GM19328 (cell line): ENCODE results near the gene ABCC4.
A peak's percentile ranks its signal among the peaks of the same experiment; 100 is the strongest.
"Not testable (repeated sequence)": the region's sequence is repeated elsewhere in the genome, so short reads cannot be mapped to it uniquely, and the experiment has no call there.

Experiments
- ATAC-seq: cut with Tn5 transposase; IDR thresholded peaks from one replicate; pipeline ENCODE4 v1.9.1; 2021; ENCODE audit warnings: mild to moderate bottlenecking, moderate library complexity; ENCODE audit not compliant: unreplicated experiment

The ABCC4 gene

DNA sequence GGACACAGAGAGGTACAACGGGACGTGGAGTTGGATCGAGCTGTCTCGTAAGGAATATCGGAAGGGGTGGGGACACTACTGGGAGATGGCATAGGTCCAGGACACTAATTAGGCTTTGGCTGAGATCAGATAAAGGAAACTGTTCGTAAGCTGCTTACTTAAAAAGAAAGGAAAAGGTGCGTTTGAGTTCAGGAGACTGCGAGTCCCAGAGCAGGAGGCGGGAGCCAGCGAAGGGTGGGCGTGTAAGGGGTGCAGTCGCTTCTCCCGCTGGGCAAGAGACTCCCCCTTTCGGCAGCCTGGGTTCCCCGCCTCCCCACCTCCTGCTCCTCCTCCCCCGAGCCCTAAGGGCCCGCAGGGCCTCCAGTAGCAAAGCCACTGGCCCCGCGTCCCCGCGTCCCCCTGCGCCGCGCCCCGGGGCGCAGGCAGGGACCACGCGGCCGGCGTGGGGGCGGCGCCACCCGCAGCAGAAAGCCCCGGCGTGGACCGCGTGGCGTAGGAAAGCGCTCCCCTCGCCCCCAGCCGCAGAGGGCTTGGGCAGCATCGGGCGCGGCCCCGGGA lies 547 bp downstream of the ABCC4 start:
- ATAC-seq: peak; percentile 47

DNA sequence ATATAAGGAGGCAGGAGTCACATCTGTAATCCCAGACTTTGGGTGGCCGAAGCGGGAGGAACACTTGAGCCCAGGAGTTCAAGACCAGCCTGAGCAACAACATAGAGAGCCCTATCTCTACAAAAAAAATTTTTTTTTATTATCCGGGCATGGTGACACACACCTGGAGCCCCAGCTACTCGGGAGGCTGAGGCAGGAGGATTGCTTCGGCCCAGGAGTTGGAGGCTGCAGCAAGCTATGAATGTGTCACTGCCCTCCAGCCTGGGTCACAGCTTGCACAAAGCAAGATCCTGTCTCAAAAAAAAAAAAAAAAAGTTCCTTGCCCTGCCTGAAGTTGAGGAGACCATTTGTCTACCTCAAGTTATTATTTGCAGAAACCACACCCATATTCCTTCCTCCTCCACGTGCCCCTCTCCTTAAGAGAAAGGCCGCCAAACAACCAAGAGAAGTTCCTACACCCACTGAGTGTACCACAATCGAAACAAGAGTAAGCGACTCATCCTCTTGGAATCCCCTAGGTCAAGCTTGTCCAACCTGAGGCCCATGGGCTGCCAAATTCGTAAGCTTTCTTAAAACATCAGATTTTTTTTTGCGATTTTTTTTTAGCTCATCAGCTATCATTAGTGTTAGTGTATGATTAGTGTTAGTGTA lies 2.2 kb downstream of the ABCC4 start:
- ATAC-seq: no peak

DNA sequence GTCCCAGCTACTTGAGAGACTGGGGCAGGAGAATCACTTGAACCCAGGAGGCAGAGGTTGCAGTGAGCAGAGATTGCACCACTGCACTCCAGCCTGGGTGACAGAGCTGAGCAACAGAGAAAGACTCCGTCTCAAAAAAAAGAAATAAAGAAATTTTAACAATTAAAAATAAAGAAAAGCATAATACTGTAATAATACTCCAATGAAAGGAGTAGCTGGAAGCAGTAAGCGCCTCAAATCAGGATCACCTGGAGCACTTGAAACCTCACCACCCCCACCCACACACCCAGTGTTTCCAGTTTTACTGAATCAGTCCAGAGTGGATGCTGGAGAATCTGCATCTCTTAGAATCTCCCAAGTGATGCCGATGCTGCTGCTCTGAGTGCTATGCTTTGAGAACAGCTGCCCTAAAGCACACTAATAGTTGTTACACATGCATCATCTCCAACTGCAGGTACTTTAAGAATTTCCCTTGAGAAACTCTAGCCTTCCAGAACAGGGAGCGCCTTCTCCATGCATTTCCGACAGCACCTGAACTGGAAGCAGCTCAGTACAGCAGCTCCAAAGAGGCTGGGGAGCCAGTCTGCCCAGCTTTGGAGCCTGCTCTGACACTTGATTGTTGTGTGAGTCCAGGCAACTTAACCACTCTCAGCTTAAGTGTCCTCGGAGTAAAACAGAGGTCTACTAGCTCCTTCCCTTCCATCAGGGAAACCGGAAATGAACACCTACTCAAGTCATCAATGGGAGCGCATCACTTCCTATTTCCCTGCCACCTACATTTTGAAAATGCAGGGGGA lies 2.9 kb downstream of the ABCC4 start:
- ATAC-seq: no peak

DNA sequence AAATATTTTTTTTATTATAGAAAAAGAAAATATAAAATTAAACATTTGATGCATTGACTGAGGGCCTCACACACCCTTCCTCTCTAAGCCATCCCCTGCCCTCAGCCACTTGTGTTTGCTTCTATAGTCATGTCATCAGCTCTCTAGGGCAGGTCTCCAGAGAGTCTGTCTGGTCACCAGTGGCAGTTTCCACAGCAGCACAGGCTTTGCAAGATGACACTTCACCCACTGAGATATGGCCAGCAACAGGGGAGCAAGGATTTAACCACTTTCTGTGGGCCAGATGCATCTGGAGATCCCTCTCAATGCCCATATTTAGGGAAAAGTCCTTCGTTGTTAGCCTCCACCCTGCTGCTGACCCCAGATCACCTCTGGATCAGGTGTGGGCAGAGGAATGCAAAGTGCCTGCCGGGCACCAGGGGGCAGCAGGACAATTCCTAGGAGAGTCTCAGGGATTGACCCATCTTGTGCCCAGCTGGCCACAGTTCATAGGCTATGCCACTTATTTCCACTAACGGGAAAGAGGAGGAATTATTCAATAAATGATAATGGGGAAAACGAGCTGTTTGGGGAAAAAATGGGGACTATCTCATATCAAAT lies 4.8 kb downstream of the ABCC4 start:
- ATAC-seq: no peak

DNA sequence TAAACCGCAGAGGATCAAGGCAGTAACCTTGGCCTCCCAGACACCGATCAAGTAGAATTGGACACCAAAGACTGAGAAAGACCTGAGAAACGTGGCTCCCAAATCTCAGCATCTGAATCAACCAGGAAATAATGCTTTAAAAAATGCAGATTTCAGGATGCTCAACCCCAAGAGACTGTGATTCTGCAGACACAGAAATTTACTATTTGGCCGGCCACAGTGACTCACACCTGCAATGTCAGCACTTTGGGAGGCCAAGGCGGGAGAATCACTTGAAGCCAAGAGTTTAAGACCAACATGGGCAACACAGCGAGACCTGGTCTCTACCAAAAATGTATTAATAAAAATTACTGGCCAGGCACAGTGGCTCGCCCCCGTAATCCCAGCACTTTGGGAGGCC lies 6.2 kb downstream of the ABCC4 start:
- no peak for ATAC-seq

DNA sequence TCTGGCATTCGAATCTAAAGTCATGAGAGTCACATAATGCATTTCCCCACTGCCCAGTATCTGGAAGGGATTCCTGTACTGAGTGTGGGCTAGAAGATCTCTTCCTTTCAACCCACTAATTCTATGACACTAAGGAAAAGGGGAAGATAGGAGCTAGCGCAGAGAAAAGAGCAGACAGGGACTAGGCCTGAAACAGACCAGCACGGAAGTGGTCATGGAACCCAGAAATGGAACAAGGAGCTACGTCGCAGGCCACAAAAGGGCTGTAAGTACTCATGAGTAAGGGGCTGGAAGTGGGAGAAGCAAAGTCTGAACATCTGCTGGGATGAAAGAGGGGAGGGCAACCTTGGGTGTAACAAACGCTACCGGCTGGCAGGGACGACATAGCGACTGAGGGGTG lies 8.6 kb downstream of the ABCC4 start:
- ATAC-seq: no peak

DNA sequence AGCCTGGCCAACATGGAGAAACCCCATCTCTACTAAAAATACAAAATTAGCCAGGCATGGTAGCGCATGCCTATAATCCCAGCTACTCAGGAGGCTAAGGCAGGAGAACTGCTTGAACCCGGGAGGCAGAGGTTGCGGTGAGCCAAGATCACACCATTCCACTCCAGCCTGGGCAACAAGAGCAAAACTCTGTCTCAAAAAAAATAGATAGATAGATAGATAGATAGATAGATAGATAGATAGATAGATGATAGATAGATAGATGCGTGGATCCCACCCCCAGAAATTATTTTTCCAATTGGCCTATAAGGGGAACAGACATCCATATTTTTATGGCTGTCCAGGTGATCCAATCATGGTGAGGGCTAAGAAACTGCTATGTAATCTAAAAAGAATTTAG lies 11.3 kb downstream of the ABCC4 start:
- ATAC-seq: not testable (repeated sequence)

DNA sequence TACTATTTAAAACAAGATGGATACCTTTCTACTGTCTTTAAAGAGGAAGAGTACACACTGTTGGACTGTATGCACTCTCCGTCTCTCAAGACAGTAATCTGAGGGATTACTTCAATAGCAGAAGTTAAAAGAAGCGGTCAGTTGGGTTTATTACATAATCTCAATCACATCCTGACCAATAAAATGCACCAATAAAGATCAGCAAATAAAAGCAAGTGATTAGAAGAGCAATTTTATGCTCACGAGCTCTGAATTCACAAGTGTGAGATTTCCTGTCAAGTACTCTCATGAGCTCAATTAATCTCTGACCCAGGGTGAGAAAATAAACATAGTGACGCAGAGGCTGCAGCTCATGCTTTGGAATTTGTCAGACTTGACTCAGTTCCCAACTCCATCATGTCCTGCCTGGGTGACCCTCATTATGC lies 12.2 kb downstream of the ABCC4 start:
- no peak for ATAC-seq

DNA sequence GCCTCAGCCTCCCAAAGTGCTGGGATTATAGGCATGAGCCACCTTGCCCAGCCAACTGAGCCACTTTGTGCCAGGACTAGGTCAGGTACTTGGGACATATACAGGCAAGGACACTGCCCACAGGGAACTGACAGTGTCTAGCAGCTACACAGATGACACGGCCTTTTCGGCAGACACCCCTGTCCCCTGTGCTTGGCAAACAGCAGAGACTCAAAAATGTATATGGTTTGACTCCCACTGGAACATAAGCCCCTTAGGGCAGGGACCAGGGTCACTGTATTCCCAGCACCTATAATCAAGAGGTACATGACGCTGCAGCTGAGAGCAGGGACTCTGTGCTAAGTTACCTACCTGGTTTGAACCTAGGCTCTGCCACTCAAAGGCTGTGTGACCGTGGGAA lies 16.8 kb downstream of the ABCC4 start:
- no peak for ATAC-seq

DNA sequence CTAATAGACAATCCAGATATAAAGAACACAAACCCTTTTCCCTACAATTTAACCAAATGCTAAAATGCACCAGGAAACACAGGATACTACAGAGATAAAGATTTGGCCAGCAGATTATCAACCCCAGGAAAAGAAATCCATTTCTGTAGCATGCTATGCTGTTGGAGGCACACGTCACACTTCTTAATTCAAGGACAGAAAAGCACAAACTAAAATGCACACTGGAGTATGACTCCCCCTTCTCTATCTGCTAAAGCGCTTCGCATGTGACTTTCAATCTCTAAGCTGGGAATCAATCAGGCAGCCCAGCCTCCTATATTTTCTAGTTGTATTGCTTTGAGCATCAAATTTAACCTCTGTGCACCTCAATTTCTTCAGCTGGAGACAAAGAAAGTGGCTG lies 22.2 kb downstream of the ABCC4 start:
- ATAC-seq: no peak

DNA sequence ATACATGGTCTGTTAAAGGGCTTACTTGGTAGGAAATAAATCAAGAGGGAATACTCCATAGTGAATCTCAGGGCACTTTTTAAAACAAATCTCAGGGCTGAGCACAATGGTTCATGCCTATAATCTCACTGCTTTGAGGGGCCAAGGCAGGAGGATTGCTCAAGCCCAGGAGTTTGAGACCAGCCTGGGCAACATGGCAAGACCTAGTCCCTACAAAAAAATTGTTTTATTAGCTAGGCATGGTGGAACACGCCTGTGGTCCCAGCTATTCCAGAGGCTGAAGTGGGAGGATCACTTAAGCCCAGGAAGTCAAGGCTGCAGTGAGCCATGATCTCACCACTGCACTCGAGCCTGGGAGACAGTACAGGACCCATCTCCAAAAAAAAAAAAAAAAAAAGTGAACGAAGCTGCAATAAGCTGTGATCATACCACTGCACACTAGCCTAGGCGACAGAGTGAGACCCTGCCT lies 25.2 kb downstream of the ABCC4 start:
- no peak for ATAC-seq

DNA sequence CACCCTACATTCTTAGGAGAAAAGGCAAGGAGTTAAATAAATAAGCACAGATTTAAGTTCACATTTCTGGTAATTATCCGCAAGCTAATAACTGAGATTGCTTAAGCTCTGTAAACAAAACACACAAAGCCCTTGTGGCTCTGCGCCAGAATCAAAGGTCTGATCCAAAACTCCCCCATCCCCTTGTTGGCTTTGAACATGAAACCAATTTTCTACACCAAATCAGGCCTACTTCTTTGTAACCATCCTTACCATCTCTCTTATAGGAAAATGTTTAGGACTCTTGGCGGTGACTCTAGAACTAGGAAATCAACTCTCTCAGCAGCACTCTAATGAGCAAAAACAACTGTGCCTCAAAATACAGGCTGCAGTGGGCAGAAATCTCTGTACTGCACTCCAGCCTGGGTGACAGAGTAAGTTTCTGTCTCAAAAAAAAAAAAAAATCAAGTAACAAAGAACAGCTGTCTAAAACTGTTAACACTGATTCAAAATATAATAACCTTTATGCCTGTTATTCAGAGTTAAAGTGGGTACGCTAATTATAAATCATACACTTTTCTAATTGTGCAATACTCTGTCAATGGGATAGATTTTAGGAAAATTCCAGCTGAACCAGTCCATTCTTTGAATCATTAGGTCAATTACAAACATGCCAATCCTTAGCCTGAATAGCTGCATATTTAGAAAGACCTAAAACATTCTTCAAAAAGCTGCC lies 25.8 kb downstream of the ABCC4 start:
- ATAC-seq: no peak

DNA sequence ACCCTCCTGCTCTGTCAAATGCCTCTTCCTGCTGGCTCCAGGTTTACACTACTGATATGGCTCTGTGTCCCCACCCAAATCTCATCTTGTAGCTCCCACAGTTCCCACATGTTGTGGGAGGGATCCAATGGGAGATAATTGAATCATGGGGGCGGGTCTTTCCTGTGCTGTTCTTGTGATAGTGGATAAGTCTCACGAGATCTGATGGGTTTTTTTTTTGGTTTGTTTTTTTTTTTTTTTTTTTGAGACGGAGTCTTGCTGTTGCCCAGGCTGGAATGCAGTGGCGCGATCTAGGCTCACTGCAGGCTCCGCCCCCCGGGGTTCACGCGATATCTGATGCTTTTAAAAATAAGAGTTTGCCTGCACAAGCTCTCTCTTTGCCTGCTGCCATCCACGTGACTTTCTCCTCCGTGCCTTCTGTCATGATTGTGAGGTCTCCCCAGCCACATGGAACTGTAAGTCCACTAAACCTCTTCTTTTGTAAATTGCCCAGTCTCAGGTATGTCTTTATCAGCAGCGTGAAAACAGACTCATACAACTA lies 27.6 kb downstream of the ABCC4 start:
- ATAC-seq: not testable (repeated sequence)

DNA sequence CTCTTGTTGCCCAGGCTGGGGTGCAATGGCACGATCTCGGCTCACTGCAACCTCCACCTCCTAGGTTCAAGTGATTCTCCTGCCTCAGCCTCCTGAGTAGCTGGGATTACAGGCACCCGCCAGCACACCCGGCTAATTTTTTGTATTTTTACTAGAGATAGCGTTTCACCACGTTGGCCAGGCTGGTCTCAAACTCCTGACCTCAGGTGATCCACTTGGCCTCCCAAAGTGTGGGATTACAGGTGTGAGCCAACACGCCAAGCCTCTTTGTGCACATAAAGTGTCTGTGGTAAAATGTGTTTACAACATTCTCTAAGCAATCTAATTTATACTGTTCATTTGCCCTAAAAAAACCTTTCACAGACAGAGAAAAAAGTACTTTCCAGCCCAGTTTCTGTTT lies 29.2 kb downstream of the ABCC4 start:
- not testable (repeated sequence) for ATAC-seq

DNA sequence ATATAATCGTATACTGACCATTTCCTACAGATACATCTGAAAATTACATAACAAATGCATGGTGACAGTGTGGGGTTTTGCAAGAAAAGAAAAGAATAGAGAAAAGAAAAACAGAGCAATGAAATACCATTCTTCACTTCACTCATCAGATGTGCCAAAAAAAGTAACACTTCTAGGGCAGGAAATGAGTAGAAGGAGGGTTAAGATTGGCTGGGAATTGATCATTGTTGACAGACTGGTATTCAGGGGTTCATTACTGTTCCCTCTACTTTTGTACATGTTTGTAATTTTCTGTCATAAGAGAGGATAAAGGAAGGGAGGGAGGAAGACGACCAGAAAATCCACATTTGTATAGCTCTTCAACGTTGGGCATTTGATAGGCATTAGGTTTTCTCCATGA lies 31.5 kb downstream of the ABCC4 start:
- no peak for ATAC-seq

DNA sequence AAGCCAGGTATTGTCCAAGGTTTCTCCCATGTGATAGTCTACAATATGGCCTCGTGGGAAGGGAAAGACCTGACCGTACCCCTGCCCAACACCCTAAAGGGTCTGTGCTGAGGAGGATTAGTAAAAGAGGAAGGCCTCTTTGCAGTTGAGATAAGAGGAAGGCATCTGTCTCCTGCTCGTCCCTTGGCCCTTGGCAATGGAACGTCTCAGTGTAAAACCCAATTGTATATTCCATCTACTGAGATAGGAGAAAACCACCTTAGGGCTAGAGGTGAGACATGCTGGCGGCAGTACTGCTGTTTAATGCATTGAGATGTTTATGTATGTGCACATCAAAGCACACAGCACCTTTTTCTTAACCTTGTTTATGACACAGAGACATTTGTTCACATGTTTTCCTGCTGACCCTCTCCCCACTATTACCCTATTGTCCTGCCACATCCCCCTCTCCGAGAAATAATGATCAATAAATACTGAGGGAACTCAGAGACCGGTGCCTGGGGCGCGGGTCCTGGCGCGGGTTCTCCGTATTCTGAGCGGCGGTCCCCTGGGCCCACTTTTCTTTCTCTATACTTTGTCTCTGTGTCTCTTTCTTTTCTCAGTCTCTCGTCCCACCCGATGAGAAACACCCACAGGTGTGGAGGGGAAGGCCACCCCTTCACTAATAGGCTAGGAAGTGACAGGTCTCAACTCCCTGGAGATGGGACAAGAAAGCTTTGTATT lies 32.7 kb downstream of the ABCC4 start:
- ATAC-seq: not testable (repeated sequence)

DNA sequence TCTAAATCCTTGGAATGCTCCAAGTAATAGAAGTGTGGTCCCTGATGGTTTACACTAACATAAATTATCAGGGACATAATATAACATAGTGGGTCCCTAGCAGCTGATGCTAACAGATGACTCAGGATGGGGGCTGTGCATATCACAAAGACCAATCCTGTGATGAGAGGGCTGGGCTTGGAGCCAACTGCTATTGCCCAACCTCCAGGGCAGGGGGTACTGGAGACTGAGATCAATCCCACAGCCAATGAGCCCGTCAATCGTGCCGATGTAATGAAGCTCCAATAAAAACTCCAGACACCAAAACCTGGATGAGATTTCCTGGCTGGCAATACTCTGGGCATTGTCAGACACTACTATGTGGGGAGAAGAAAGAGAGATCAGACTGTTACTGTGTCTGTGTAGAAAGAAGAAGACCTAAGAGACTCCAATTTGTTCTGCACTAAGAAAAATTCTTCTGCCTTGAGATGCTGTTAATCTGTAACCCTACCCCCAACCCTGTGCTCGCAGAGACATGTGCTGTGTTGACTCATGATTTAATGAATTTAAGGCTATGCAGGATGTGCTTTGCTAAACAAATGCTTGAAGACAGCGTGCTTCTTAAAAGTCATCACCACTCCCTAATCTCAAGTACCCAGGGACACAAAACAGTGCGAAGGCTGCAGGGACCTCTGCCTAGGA lies 33.4 kb downstream of the ABCC4 start:
- no peak for ATAC-seq

DNA sequence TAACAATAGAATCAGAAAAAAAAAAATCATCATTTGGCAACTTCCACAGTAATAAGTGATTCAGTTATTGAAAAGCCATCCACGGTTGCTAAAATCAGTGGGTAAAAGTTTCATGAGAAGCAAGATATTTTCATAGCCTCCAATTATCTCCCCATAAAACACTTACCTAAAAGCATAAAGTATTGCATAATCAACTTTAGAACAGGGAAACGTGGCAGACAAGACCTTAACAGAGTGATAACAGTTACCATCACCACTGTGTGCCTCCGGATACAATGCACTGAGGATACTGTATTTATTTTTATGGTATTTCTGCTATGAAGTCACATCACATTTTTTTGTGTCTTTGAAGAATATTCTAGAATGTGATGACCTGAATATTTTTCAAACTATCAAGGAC lies 37.0 kb downstream of the ABCC4 start:
- ATAC-seq: no peak

DNA sequence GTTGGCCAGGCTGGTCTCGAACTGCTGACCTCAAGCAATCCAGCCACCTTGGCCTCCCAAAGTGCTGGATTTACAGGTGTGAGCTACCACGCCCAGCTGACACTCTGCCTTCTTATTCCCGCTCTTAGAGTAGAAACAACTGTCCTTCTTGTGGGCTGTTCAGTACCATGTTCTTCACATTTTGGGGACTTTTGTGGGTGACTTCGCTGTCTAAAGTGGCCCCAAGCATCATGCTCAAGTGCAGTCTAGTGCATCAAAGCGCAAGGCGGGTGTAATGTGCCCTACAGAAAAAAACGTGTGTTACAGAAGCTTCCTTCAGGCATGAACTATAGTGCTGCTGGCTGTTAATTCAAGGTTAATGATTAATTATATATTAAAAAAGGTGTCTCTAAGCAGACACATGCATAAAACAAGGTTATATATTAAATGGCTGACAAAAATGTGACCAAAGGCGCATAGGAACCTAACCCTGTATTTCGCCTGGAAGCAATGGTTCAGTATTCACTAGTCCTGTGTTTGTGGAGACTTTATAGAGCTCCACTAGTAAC lies 38.3 kb downstream of the ABCC4 start:
- ATAC-seq: no peak
